Neural cell (in vitro differentiated cells): ENCODE measurements around the gene EPAS1. TPM values are rescaled to one million over a fixed set of nuclear protein-coding genes. Genes with fewer than 3 reads are reported as not detected.

Source experiments
- H2AFZ ChIP-seq: fragments of 200-600, 300-800 bp; sonication (generic), shearing (Covaris generic); 2 replicates; pipeline ENCODE4 v1.6.0; 2014; ENCODE audit warnings: low read depth, mild to moderate bottlenecking, antibody characterized with exemption, low read length, moderate library complexity
- H3F3A ChIP-seq: fragments of 200-600 bp; shearing (Covaris generic); 2 replicates; pipeline ENCODE4 v1.6.1; 2016; ENCODE audit warnings: mild to moderate bottlenecking, moderate library complexity, mixed read lengths, antibody characterized with exemption, low read length; ENCODE audit not compliant: insufficient read depth, poor library complexity, severe bottlenecking
- H3K27ac ChIP-seq: fragments of 200-600, 300-800 bp; sonication (generic), shearing (Covaris generic); 2 replicates; pipeline ENCODE4 v1.5.1; 2014; ENCODE audit warnings: mild to moderate bottlenecking, low read length, moderate library complexity
- H3K27me3 ChIP-seq: fragments of 300-800, 200-600 bp; sonication (generic), shearing (Covaris generic); 2 replicates; pipeline ENCODE4 v1.6.0; 2014; ENCODE audit warnings: mild to moderate bottlenecking, low read depth, low read length, moderate library complexity; ENCODE audit not compliant: insufficient read depth
- H3K36me3 ChIP-seq: fragments of 300-800, 200-600 bp; sonication (generic), shearing (Covaris generic); 2 replicates; pipeline ENCODE4 v1.5.1; 2014; ENCODE audit warnings: mild to moderate bottlenecking, antibody characterized with exemption, low read length, moderate library complexity; ENCODE audit not compliant: insufficient read depth
- H3K4me2 ChIP-seq: fragments of 300-800, 200-600 bp; sonication (generic), shearing (Covaris generic); 2 replicates; pipeline ENCODE4 v1.6.0; 2014; ENCODE audit warnings: mild to moderate bottlenecking, low read length
- H3K4me3 ChIP-seq: fragments of 300-800, 200-600 bp; sonication (generic), shearing (Covaris generic); 2 replicates; pipeline ENCODE4 v1.5.1; 2014; ENCODE audit warnings: mild to moderate bottlenecking, low read length, moderate library complexity
- H3K79me2 ChIP-seq: fragments of 200-600 bp; shearing (Covaris generic); replicated peaks from 2 replicates; pipeline ENCODE4 v1.6.0; 2014; ENCODE audit warnings: mild to moderate bottlenecking, low read length, moderate library complexity; ENCODE audit not compliant: insufficient read depth
- H3K9ac ChIP-seq: fragments of 300-800, 200-600 bp; sonication (generic), shearing (Covaris generic); 2 replicates; pipeline ENCODE4 v1.6.1; 2016; ENCODE audit warnings: mild to moderate bottlenecking, low read length, mixed read lengths
- H3K9me2 ChIP-seq: fragments of 200-600 bp; shearing (Covaris generic); 2 replicates; pipeline ENCODE4 v1.6.1; 2016; ENCODE audit warnings: mild to moderate bottlenecking, low read length, mixed read lengths; ENCODE audit not compliant: insufficient read depth
- H3K9me3 ChIP-seq: fragments of 200-600, 300-800 bp; sonication (generic), shearing (Covaris generic); 2 replicates; pipeline ENCODE4 v1.6.1; 2016; ENCODE audit warnings: mild to moderate bottlenecking, mixed run types, low read length, moderate library complexity, mixed read lengths
- H4K20me1 ChIP-seq: fragments of 200-600 bp; shearing (Covaris generic); 2 replicates; pipeline ENCODE4 v1.6.1; 2016; ENCODE audit warnings: mild to moderate bottlenecking, mixed run types; ENCODE audit not compliant: insufficient read depth
- CTCF ChIP-seq: fragments of 450-650 bp; IDR thresholded peaks from 2 replicates; pipeline ENCODE4 v1.5.1; 2014; ENCODE audit warnings: antibody characterized with exemption, mild to moderate bottlenecking, moderate library complexity; ENCODE audit not compliant: poor library complexity, severe bottlenecking
- EP300 ChIP-seq: fragments of 450-650 bp; conservative IDR thresholded peaks from 2 replicates; pipeline ENCODE4 v1.6.1; 2014; ENCODE audit warnings: antibody characterized with exemption, mild to moderate bottlenecking, moderate library complexity; ENCODE audit not compliant: poor library complexity, severe bottlenecking
- EZH2 ChIP-seq: fragments of 200-600, 300-800 bp; shearing (Covaris generic), sonication (generic); IDR thresholded peaks from 2 replicates; pipeline ENCODE4 v1.6.1; 2014; ENCODE audit warnings: antibody characterized with exemption, low read length, borderline replicate concordance, mild to moderate bottlenecking; ENCODE audit not compliant: insufficient read depth, poor library complexity, severe bottlenecking
- MXI1 ChIP-seq: fragments of 450-650 bp; conservative IDR thresholded peaks from 2 replicates; pipeline ENCODE4 v1.6.1; 2014; ENCODE audit warnings: antibody characterized with exemption, mild to moderate bottlenecking; ENCODE audit not compliant: poor library complexity, severe bottlenecking
- POLR2AphosphoS5 ChIP-seq: IDR thresholded peaks from 2 replicates; pipeline ENCODE4 v1.6.1; 2012
- RAD21 ChIP-seq: fragments of 450-650 bp; conservative IDR thresholded peaks from 2 replicates; pipeline ENCODE4 v1.6.1; 2014; ENCODE audit warnings: antibody characterized with exemption, mild to moderate bottlenecking, moderate library complexity
- REST ChIP-seq: IDR thresholded peaks from 2 replicates; pipeline ENCODE4 v1.6.1; 2012; ENCODE audit warnings: borderline replicate concordance
- SMC3 ChIP-seq: fragments of 450-650 bp; conservative IDR thresholded peaks from 2 replicates; pipeline ENCODE4 v1.6.1; 2014; ENCODE audit warnings: antibody characterized with exemption, mild to moderate bottlenecking, moderate library complexity; ENCODE audit not compliant: poor library complexity
- TAF1 ChIP-seq: IDR thresholded peaks from 2 replicates; pipeline ENCODE4 v1.6.1; 2012; ENCODE audit warnings: low read depth
- polyA plus RNA-seq: library from polyadenylated mRNA; depleted of rRNA; stranded (reverse); fragments of >200 nt; gene quantifications from 2 replicates; pipeline ENCODE4 v1.2.3, GENCODE V29; 2014

Gene EPAS1
- polyA plus RNA-seq, 1 donor from 2014 or later: not detected

GRCh38 chr2:46411985-46412384 is 114.8 kb downstream of the EPAS1 start:
- Histone ChIP-seq H3K9me3 (no peaks in the 10 kb centered on the region), H2AFZ (no peak overlapping the region), H3K27ac (no peak overlapping the region), H3K4me3 (no peak overlapping the region), H3K36me3 (no peaks in the 10 kb centered on the region), H3F3A (no peaks in the 10 kb centered on the region), H3K79me2 (no peaks in the 10 kb centered on the region), H3K27me3 (no peaks in the 10 kb centered on the region), H3K9ac (no peak overlapping the region), H3K9me2 (no peaks in the 10 kb centered on the region), H4K20me1 (no peaks in the 10 kb centered on the region), H3K4me2 (no peak overlapping the region)
- TF ChIP-seq CTCF (no peak), MXI1 (no peak)

- H3K27ac ChIP-seq: no peak overlapping the region
- H3K4me3 ChIP-seq: no peak overlapping the region
- H3K79me2 ChIP-seq: no peaks in the 10 kb centered on the region
- H3K4me2 ChIP-seq: no peak overlapping the region
- no peak overlapping the region for H2AFZ ChIP-seq
- H3K9me2 ChIP-seq: no peaks in the 10 kb centered on the region
- TF ChIP-seq EZH2 (no peak), MXI1 (no peak), POLR2AphosphoS5 (no peak), TAF1 (no peak), RAD21 (no peak), REST (no peak), CTCF (no peak), SMC3 (no peak), EP300 (no peak)
- H3K27me3 ChIP-seq: no peaks in the 10 kb centered on the region
- no peak overlapping the region for H3K9ac ChIP-seq
- no peaks in the 10 kb centered on the region for H4K20me1 ChIP-seq
- H3K36me3 ChIP-seq: no peaks in the 10 kb centered on the region
- H3F3A ChIP-seq: no peaks in the 10 kb centered on the region
- no peaks in the 10 kb centered on the region for H3K9me3 ChIP-seq
Measured at GRCh38 chr2:46413111-46413510, 115.9 kb downstream of the EPAS1 start.
